ENCODE data around the gene RYR2. TPM values are rescaled to one million over a fixed set of nuclear protein-coding genes. Genes with fewer than 3 reads are reported as not detected.

Gene RYR2
- not detected in 2 replicates for total RNA-seq

DNA sequence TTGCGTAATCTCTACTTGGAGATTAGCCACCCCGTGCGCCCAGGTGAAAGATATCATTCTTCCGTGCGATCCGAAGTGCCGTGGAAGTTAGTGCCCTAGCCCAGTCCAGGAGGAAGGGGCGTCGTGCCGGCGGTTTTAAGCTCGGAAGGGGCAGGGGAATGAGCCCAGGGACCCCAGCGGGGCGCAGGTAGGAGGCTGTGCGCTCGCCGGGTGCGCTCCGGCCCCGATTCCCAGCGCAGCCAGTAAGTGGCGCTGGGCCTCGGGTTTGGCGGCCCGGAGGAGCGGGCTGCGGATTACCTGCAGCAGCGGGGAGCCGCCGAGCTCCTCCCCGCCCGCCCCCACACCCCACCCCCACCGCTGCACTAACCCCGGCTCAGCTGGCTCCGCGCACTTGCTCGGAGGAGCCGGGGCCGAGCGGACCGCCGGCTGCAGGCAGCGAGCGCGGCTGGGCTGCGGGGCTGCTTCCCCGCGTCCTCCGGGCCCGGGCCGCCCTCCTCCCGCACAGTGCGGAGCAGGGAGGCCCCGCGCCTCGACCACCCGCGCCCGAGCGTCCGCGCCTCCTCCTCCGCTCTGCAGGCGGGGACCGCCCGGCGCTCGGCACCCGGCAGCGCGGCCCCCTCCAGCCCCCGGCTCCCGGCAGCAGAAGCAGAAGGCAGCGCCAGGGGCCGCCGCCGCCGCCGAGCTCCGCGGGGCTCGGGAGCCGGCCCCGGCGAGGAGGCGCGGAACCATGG is at the start of gene RYR2:
Gene RYR2 (plus strand): TSS at position 390 of the 731 bp plus-strand sequence. CDS start 338 bp downstream, at position 728.

GRCh38 chr1:237004116-237004515 is 37.9 kb upstream of the RYR2 start, which contains the start of gene MT1HL1:
Gene MT1HL1, minus strand, starts transcription at chr1:237004441. Its CDS starts 69 bp downstream, at chr1:237004372.

Other genes starting within 250 kb of the RYR2 start
- gene MTR, start 246.9 kb upstream of the RYR2 start, total RNA-seq, result 7.6 and 11.1 TPM in 2 replicates
- gene MT1HL1, start 37.7 kb upstream of the RYR2 start, total RNA-seq, result not detected in 2 replicates

Measured in hair follicular keratinocyte (primary cell).